Brain microvascular endothelial cell (primary cell): Measurements from ENCODE around the gene CCDC121.
"Not testable (repeated sequence)": the region's sequence is repeated elsewhere in the genome, so short reads cannot be mapped to it uniquely, and the experiment has no call there.

ENCODE experiments used
- DNase-seq: peaks from one replicate; pipeline ENCODE4 v3.0.0-alpha.2; 2020
- H3K27ac ChIP-seq: fragments of 250-450 bp; sonication (Bioruptor Pico); 2 replicates; pipeline ENCODE4 v1.5.1; 2020; ENCODE audit warnings: mild to moderate bottlenecking, moderate library complexity
- H3K27me3 ChIP-seq: fragments of 250-450 bp; sonication (Bioruptor Pico); replicated peaks from 2 replicates; pipeline ENCODE4 v1.5.1; 2020; ENCODE audit warnings: mild to moderate bottlenecking
- H3K36me3 ChIP-seq: fragments of 250-450 bp; sonication (Bioruptor Pico); replicated peaks from 2 replicates; pipeline ENCODE4 v1.5.1; 2020; ENCODE audit warnings: mild to moderate bottlenecking
- H3K4me3 ChIP-seq: 2 replicates; pipeline ENCODE4 v1.5.1; 2011; ENCODE audit warnings: low read depth, mild to moderate bottlenecking, control low read depth, low read length, moderate library complexity
- in situ Hi-C: cut with HindIII; loops from 2 replicates; pipeline ENCODE4 v1.10.0; 2017; ENCODE audit warnings: low sequenced_read_pairs, low pct_ligation_motif_present
- TF ChIP-seq, protein P1 (sequence below): IDR thresholded peaks from 2 replicates; pipeline ENCODE4 v1.5.1; 2011; ENCODE audit warnings: low read depth, mild to moderate bottlenecking, moderate library complexity, low read length, control low read depth, inconsistent platforms; ENCODE audit errors: missing control alignments

The CCDC121 gene

DNA sequence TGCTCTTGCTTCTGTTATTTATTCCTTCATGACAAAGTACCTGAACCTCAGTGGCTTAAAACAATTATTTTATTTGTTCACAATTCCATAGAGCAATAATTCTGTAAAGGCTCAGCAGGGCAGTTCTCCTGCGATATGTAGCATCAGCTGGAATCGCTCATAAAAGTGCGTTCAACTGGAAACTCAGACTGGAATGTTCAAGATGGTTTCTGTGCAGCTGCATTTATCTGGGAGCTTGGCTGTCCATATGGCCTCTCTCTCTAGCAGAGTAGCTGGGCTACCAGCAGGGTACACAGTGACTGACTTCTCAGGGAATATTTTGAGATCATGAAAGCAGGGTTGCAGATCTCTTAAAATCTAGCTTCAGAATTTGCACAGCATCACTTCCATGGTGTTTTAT lies 13.5 kb downstream of the CCDC121 start:
- TF ChIP-seq, protein P1, sequence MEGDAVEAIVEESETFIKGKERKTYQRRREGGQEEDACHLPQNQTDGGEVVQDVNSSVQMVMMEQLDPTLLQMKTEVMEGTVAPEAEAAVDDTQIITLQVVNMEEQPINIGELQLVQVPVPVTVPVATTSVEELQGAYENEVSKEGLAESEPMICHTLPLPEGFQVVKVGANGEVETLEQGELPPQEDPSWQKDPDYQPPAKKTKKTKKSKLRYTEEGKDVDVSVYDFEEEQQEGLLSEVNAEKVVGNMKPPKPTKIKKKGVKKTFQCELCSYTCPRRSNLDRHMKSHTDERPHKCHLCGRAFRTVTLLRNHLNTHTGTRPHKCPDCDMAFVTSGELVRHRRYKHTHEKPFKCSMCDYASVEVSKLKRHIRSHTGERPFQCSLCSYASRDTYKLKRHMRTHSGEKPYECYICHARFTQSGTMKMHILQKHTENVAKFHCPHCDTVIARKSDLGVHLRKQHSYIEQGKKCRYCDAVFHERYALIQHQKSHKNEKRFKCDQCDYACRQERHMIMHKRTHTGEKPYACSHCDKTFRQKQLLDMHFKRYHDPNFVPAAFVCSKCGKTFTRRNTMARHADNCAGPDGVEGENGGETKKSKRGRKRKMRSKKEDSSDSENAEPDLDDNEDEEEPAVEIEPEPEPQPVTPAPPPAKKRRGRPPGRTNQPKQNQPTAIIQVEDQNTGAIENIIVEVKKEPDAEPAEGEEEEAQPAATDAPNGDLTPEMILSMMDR, result no peak
- in situ Hi-C loops, result no loop called here
- DNase-seq, result no peak
- H3K27ac ChIP-seq, result no peak overlapping the region
- H3K4me3 ChIP-seq, result no peak overlapping the region
- no peaks in the 10 kb centered on the region for H3K27me3 ChIP-seq
- H3K36me3 ChIP-seq, result peaks cover 34% of the 10 kb centered on the region

DNA sequence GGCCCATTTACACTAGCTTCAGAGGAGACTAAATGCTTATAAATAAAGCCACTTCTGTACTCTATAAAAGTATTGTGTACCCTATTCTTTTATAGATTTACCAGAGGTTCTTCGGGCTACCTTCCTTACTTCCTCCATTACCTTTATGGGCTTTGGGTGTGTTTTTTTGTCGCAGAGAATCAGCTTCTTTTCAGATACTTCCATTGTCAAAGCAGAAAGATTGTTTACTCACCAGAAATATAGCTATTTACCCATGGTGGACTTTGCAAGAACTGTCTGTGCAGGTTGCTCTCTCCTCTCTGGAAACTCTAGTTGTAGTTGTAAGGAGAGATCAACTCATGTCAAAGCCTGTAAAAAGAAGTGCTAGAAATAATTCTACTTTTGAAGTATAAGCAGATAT lies 14.8 kb downstream of the CCDC121 start:
- TF ChIP-seq, protein P1, result no peak
- H3K4me3 ChIP-seq, result no peak overlapping the region
- no peak overlapping the region for H3K27ac ChIP-seq
- DNase-seq, result no peak
- in situ Hi-C loops, result no loop called here
- peaks cover 31% of the 10 kb centered on the region for H3K36me3 ChIP-seq
- H3K27me3 ChIP-seq, result no peaks in the 10 kb centered on the region

DNA sequence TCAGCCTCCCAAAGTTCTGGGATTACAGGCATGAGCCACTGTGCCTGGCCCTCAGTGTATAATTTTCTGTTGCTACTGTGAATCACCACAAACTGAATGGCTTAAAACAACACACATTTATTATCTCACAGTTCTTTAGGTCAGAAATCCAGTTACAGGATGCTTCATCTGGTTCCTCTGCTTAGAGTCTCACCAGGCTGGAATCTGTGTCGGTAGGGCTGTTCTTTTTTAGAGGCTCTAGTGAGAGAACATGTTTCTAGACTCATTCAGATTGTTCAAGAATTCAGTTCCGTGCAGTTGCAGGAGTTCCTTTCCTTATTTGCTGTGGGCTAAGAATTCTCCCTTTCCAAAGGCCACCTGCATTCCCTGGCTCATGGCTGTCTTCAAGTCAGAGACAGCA lies 22.2 kb downstream of the CCDC121 start:
- TF ChIP-seq, protein P1, result no peak
- Histone ChIP-seq H3K4me3 (no peak overlapping the region), H3K27ac (peak overlapping the region; percentile 47), H3K27me3 (no peaks in the 10 kb centered on the region), H3K36me3 (peaks cover 38% of the 10 kb centered on the region)
- in situ Hi-C loops, result no loop called here
- peak; percentile 84 for DNase-seq

DNA sequence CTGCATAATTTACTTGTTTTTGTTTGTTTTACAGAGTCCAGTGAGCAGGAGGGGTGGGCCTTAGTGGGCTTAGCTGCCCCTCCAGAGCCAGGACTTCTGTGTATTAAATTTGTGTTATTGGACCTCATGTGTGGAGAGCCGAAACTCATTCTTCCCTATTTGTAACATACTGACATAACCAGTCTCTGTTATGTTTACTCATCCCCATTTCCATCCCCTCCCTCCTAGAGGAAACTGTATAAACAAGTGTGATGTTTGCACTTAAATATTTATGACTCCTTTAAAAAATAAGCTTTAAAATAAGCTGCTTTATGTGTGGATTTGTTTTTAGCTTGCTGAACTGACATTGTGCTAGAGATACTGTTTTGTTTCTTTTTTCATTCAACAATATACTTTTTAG lies 32.2 kb downstream of the CCDC121 start:
- no peaks in the 10 kb centered on the region for H3K27me3 ChIP-seq
- TF ChIP-seq, protein P1, result no peak
- no peak overlapping the region for H3K27ac ChIP-seq
- in situ Hi-C loops, result no loop called here
- no peak overlapping the region for H3K4me3 ChIP-seq
- H3K36me3 ChIP-seq, result peaks cover 8% of the 10 kb centered on the region
- no peak for DNase-seq

DNA sequence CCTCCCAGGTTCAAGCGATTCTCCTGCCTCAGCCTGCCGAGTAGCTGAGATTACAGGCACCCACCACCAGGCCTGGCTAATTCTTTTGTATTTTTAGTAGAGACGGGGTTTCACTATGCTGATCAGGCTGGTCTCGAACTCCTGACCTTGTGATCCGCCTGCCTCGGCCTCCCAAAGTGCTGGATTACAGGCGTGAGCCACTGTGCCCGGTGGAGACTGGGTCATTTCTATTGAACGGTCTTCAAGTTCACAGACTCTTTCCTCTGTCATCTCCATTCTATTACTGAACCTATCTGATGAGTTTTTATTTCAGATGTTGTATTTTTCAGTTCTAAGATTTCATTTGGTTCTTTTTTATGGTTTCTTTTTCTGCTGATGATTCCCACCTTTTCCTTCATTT lies 33.4 kb downstream of the CCDC121 start:
- H3K27ac ChIP-seq, H3K4me3 ChIP-seq, in situ Hi-C loops, H3K36me3 ChIP-seq, DNase-seq, H3K27me3 ChIP-seq: not testable (repeated sequence)

DNA sequence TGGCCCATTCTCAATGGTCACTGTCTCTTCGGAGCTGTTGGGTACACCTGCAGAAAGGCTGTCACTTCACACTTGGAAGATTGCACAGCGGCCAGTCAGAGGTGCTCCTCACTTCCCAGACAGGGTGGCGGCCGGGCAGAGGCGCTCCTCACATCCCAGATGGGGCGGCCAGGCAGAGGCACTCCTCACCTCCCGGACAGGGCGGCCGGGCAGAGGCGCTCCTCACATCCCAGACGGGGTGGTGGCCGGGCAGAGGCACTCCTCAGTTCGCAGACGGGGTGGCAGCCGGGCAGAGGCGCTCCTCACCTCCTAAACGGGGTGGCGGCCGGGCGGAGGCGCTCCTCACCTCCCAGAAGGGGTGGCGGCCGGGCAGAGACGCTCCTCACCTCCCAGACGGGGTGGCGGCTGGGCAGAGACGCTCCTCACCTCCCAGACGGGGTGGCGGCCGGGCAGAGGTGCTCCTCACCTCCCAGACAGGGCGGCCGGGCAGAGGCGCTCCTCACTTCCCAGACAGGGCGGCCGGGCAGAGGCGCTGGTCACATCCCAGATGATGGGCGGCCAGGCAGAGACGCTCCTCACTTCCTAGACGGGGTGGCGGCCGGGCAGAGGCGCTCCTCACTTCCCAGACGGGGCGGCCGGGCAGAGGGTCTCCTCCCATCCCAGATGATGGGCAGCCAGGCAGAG lies 34.6 kb downstream of the CCDC121 start:
- in situ Hi-C loops, H3K27ac ChIP-seq, DNase-seq, H3K4me3 ChIP-seq, H3K27me3 ChIP-seq, H3K36me3 ChIP-seq: not testable (repeated sequence)

DNA sequence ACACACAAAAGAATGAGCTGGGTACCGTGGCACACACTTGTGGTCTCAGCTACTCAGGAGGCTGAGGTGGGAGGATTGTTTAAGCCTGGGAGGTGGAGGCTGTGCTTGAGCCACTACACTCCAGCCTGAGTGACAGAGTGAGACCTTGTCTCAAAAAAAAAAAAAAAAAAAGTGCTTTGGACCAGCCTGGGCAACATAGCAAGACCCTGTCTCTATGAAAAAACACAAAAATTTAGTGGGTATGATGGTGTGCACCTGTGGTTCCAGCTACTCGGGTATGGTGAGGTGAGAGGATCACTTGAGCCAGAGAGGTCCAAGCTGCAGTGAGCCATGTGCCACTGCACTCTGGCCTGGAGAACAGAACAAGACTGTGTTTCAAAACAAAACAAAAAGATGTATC lies 35.6 kb downstream of the CCDC121 start:
- Histone ChIP-seq H3K4me3 (no peak overlapping the region), H3K27ac (no peak overlapping the region), H3K27me3 (no peaks in the 10 kb centered on the region), H3K36me3 (no peaks in the 10 kb centered on the region)
- TF ChIP-seq, protein P1, result no peak
- DNase-seq, result no peak
- in situ Hi-C loops, result no loop called here
